Measurements from ENCODE around the gene DGKI.
A peak's percentile ranks its signal among the peaks of the same experiment; 100 is the strongest.

DNA sequence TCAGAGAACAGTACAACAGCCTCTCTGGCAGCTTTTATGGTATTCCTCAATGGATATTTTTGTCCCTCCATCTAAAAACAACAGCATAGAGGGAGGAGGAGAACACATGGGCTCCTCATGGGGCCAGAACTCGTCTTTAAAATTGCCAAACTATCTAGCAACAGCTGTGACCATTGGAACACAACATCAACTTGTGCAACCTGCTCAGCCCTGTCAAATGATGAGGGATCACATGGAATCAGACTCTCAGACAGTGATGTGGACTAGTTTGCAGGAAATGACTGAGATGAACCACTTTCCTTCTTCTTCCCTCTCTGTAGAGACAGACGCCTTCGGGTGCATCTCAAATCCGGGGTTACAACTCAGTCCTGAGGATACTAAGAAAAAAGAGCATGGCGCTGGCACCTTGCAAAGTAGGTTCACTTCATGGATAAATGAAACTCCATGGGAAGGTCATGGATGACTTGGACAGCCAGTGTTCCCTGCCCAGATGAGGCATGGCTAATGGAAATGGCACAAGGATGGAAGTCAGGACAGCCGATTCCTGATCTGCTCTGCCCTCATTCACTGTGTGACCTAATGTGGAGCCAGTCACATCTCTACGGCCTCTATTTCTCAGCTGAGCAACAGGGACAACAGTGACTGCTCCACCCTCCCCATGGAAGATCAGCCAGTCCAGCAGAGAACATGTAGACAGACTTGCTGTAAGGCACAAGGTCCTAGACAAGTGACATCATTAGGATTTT is 24.6 kb upstream of the DGKI start:
- TF ChIP-seq, protein P1, sequence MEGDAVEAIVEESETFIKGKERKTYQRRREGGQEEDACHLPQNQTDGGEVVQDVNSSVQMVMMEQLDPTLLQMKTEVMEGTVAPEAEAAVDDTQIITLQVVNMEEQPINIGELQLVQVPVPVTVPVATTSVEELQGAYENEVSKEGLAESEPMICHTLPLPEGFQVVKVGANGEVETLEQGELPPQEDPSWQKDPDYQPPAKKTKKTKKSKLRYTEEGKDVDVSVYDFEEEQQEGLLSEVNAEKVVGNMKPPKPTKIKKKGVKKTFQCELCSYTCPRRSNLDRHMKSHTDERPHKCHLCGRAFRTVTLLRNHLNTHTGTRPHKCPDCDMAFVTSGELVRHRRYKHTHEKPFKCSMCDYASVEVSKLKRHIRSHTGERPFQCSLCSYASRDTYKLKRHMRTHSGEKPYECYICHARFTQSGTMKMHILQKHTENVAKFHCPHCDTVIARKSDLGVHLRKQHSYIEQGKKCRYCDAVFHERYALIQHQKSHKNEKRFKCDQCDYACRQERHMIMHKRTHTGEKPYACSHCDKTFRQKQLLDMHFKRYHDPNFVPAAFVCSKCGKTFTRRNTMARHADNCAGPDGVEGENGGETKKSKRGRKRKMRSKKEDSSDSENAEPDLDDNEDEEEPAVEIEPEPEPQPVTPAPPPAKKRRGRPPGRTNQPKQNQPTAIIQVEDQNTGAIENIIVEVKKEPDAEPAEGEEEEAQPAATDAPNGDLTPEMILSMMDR (IDR thresholded peaks at IDR 0.05 in 4 of 5, conservative IDR thresholded peaks at IDR 0.05 in 1 of 5), result no peak
- TF ChIP-seq POLR2A (IDR thresholded peaks at IDR 0.05), result peak; percentile 58 to 78
